ENCODE data around the gene TUBB. TPM values are rescaled to one million over a fixed set of nuclear protein-coding genes. Genes with fewer than 3 reads are reported as not detected.

TUBB gene
- total RNA-seq, 4 donors from 2014 or later: 229 to 281 (median 256) TPM

DNA sequence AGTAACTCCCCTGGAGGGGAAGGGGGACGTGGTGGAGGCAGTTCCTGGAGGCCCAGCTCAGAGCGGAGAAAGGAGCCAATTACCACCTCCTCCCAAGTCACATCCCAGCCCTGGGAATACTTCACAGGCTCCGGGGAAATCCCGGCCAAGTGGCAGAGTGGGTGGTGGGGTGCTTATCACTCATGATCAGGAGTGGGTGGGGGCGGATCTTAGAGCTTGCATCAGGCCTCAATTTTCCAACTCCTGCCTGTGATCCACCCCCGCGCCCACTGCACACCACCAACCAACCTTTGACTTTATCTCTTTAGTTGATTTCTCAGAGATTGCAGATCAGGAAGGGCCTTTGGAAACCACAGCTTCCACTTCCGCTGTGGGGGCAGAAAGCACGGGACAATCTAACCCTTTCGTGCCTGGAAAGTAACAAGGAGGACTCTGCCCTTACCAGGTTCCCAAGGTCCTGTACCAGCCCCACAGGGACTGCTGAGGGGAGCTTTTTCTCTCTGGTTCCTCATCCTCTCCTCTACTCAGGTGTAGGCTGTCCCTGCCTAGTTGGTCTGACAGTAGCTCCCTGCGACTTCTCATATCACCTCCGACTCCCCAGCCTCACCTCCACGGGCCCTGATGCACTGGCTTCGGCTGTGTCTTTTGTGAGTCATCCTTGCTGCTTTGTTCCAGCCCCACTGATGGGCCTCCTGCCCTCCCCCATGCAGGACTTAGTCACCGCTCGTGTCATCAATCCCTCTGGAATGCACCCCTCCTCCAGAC, 49.1 kb downstream of the TUBB start:
- peak; percentile 96 for ATAC-seq (ENCODE audit: low FRiP score)

DNA sequence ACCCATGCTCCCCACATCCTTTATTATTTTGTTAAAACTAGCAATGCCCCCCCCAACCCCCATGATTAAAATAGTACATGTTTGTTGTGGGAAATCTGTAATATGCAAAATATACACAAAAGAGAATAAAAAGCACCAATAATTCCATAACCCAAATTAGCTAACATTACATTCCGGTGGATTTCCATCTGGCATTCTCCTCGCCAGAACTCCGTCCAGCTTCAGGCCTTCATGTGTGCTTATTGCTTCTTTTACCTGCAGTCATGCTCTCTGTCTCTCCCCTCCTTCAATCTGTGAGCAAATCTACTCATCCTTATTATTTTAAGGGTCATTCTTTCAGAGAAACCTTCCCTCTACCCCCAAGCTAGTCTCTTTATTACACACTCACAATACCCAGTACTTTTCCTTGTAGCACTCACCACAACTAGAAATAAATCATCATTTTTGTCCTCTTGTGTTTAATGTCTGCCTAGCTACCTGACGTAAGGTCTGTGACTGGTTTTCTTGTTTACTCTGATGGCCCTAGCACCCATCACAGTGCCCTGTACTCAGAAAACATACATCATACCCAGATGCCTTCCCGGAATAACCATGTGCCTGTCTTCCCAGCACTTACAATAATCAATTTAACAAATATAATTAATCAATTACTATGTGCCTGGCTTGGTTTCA, 49.8 kb downstream of the TUBB start:
- ATAC-seq (ENCODE audit: low FRiP score): no peak

More for the DNA sequence above, 49.1 kb downstream of the TUBB start:
- TF ChIP-seq, protein P1, sequence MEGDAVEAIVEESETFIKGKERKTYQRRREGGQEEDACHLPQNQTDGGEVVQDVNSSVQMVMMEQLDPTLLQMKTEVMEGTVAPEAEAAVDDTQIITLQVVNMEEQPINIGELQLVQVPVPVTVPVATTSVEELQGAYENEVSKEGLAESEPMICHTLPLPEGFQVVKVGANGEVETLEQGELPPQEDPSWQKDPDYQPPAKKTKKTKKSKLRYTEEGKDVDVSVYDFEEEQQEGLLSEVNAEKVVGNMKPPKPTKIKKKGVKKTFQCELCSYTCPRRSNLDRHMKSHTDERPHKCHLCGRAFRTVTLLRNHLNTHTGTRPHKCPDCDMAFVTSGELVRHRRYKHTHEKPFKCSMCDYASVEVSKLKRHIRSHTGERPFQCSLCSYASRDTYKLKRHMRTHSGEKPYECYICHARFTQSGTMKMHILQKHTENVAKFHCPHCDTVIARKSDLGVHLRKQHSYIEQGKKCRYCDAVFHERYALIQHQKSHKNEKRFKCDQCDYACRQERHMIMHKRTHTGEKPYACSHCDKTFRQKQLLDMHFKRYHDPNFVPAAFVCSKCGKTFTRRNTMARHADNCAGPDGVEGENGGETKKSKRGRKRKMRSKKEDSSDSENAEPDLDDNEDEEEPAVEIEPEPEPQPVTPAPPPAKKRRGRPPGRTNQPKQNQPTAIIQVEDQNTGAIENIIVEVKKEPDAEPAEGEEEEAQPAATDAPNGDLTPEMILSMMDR (IDR thresholded peaks at IDR 0.05): no peak
- peak; percentile 57 for DNase-seq (ENCODE audit: low spot score)

DNA sequence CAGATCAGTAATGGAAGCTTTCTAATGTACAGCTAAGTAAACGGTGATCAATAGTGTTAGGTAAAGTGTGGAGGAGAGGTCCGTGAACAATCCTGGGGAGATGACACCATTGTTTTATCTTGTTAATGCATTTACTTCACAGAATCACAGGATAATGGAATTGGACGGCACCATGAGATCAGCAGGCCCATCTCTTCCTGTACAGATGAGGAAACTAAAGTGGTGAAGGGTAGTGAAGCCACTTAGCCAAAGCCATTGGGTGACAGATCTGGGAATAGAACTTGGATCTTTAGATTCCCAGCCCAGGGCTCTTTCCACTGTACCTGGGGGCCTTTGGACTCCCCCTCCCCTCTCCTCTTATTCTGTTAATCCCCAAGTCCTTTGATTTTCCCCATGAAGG, 50.4 kb downstream of the TUBB start:
- TF ChIP-seq, protein P1 (IDR thresholded peaks at IDR 0.05): no peak
- DNase-seq (ENCODE audit: low spot score) (no peak), ATAC-seq (ENCODE audit: low FRiP score) (no peak)

More for the DNA sequence above, 49.8 kb downstream of the TUBB start:
- TF ChIP-seq, protein P1 (IDR thresholded peaks at IDR 0.05): no peak
- no peak for DNase-seq (ENCODE audit: low spot score)

DNA sequence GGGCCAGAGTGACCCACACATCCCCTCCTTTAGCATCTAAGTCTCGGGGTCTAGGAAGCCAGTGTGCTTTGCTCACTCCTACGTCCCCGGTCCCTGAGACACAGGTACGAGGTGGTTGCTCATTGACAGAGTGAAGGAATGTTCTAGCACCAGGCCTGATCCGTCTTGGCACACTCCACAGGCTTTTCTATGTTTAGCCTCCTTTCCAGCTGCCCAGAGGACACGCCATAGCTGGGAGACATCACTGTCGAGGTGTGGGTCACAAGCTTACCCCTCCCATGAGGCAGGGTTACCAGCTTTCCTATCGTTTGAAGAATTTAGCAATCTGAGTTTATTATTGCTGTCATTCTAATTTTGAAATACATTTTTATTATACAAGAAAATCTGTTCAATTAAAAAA, 54.5 kb downstream of the TUBB start:
- TF ChIP-seq, protein P1 (IDR thresholded peaks at IDR 0.05): no peak
- DNase-seq (ENCODE audit: low spot score) (no peak), ATAC-seq (ENCODE audit: low FRiP score) (no peak)

Small RNA genes within 50 kb of the gene (small RNA-seq; reads per million reads assigned to genes)
- gene RF00019 (not detected), gene RN7SL353P (not detected)

Other genes with a start within 250 kb of the TUBB start
- gene HLA-E, start 230.8 kb upstream of the TUBB start, total RNA-seq: 1,000 to 10,000 TPM in 1 of 4 donors, 100 to 1,000 TPM in 3; 562 to 1,653 (median 781) TPM
- 10 to 100 TPM; 40.1 to 50.6 (median 43.7) TPM for gene GNL1, start 163.9 kb upstream of the TUBB start, total RNA-seq
- 10 to 100 TPM in 1 of 4 donors, 1 to 10 TPM in 3; 5.0 to 10.4 (median 7.5) TPM for gene PRR3, start 163.1 kb upstream of the TUBB start, total RNA-seq
- gene ABCF1, start 148.9 kb upstream of the TUBB start, total RNA-seq: 10 to 100 TPM; 34.4 to 86.0 (median 51.1) TPM
- 10 to 100 TPM; 26.3 to 89.4 (median 42.0) TPM for gene PPP1R10, start 103.1 kb upstream of the TUBB start, total RNA-seq
- gene MRPS18B, start 102.5 kb upstream of the TUBB start, total RNA-seq: 10 to 100 TPM; 35.7 to 67.4 (median 43.0) TPM
- gene ATAT1, start 93.5 kb upstream of the TUBB start, total RNA-seq: 1 to 10 TPM; 3.2 to 7.1 (median 5.8) TPM
- gene C6orf136, start 73.2 kb upstream of the TUBB start, total RNA-seq: 10 to 100 TPM in 1 of 4 donors, 1 to 10 TPM in 3; 4.7 to 11.2 (median 7.3) TPM
- gene DHX16, start 47.3 kb upstream of the TUBB start, total RNA-seq: 10 to 100 TPM; 19.5 to 28.1 (median 24.3) TPM
- 10 to 100 TPM; 25.5 to 55.7 (median 43.4) TPM for gene PPP1R18, start 33.7 kb upstream of the TUBB start, total RNA-seq
- 1 to 10 TPM; 2.9 to 5.8 (median 3.7) TPM for gene NRM, start 29.4 kb upstream of the TUBB start, total RNA-seq
- 10 to 100 TPM in 1 of 4 donors, 1 to 10 TPM in 3; 6.2 to 15.0 (median 7.2) TPM for gene MDC1, start 3.1 kb upstream of the TUBB start, total RNA-seq
- gene FLOT1, start 22.3 kb downstream of the TUBB start, total RNA-seq: 100 to 1,000 TPM in 3 of 4 donors, 10 to 100 TPM in 1; 90.2 to 156 (median 142) TPM
- gene IER3, start 24.2 kb downstream of the TUBB start, total RNA-seq: 100 to 1,000 TPM in 1 of 4 donors, 10 to 100 TPM in 2, 1 to 10 TPM in 1; 6.8 to 224 (median 43.4) TPM
- gene DDR1, start 164.2 kb downstream of the TUBB start, total RNA-seq: 10 to 100 TPM in 3 of 4 donors, 1 to 10 TPM in 1; 9.9 to 77.3 (median 48.7) TPM
- 10 to 100 TPM; 10.3 to 22.2 (median 14.7) TPM for gene GTF2H4, start 187.9 kb downstream of the TUBB start, total RNA-seq
- 10 to 100 TPM; 14.0 to 18.8 (median 16.6) TPM for gene VARS2, start 193.9 kb downstream of the TUBB start, total RNA-seq
- not detected for gene SFTA2, start 211.8 kb downstream of the TUBB start, total RNA-seq
- under 1 TPM in 1 of 4 donors, not detected in 3; 0.19 TPM for gene MUCL3, start 220.6 kb downstream of the TUBB start, total RNA-seq

Measured in omental fat pad (tissue), 4 donors.